ENCODE results near the gene PRKCG. TPM values are rescaled to one million over a fixed set of nuclear protein-coding genes. Genes with fewer than 3 reads are reported as not detected.

PRKCG gene
- total RNA-seq (2021; ENCODE audit: unreplicated experiment): 2.8 TPM
- polyA plus RNA-seq (2012): 1.8 and 2.3 TPM in 2 replicates
- percentile 39 among the genes with signal in this experiment for Bru-seq, nascent RNA
- BruChase-seq, experiment 1, labeled RNA remaining after a 6-hour chase: percentile 40 among the genes with signal in this experiment
- percentile 44 among the genes with signal in this experiment for BruChase-seq, experiment 2, labeled RNA remaining after a 2-hour chase
- long read RNA-seq, partial matches to known transcripts: 1 of 3 reads
- long read RNA-seq, other reads (novel, unspliced or antisense): 2 of 3 reads

DNA sequence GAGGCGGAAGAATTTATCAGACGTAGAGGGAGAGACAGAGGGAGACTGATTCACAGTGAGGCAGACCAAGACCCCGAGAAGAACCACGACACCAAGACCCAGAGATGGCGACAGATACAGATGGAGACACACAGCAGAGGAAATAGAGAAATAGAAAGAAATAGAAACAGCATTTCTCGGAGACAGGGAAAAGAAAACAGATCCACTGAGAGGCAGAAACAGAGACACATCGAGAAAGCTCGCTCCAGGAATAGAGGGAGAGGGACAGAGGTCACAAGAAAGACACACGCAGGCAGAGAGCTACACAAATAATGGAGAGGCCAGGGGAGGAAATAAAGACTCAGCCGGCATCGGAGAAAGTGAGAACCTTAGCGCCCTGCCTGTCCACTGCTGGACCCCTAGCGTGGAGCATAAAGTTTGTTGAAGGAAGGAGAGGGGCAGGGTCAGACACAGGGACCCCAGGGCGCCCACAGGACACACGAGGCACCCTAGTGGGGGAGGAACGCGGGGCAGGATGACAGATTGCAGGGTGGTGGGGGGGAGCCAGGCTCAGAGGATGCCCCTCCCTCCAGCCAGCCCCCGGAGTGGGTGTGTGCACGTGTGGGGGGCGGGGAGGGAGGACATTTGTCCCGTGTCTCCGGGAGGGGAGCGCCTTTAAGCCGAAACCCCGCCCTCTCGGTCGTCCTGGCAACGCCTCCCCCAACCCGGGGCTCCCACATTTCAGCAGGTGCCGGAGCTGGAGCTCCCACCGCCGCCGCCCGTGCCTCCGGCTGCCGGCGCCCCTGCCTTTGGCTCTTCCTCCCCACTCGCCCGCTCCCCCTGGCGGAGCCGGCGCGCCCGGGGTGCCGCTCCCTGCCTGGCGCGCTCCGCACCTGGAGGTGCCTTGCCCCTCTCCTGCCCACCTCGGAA, at the start of gene PRKCG:
TSS of gene PRKCG (plus strand) at position 716 of the 909 bp plus-strand sequence. CDS start 298 bp downstream, outside the sequence.
- intact Hi-C loops (cut with micrococcal nuclease): loop anchor here (1.0 kb wide), 1 partner anchor 28 kb away; no protein-coding TSS in a partner anchor
- Histone ChIP-seq H3K4me3 (replicated peaks in 1 of 2; ENCODE audit: low read depth in 1 of 2, low read length in 2 of 2) (peak within 1 kb of the TSS; percentile 40 to 52), H3K4me1 (ENCODE audit: control insufficient read depth in 1 of 2, insufficient read depth in 2 of 2, low read length in 2 of 2) (peaks cover 21 to 37% of the 10 kb centered on the region in 2 experiments), H3K36me3 (ENCODE audit: control insufficient read depth in 1 of 2, insufficient read depth in 2 of 2, low read length in 2 of 2) (no peaks in the 10 kb centered on the region; a peak in 1 of 4 replicates), H3K79me2 (ENCODE audit: insufficient read depth, low read length) (no peaks in the 10 kb centered on the region), H4K20me1 (ENCODE audit: insufficient read depth) (no peaks in the 10 kb centered on the region), H3K9ac (ENCODE audit: low read length) (peak within 1 kb of the TSS; percentile 49), H3K9me3 (ENCODE audit: control insufficient read depth in 1 of 2, insufficient read depth in 1 of 2, low read depth in 1 of 2, low read length in 2 of 2) (no peaks in the 10 kb centered on the region), H2AFZ (ENCODE audit: low read depth, low read length, poor library complexity, severe bottlenecking) (peak within 1 kb of the TSS; percentile 24), H3K27ac (ENCODE audit: low read depth, low read length) (peak within 1 kb of the TSS; percentile 32; the same call in 1 of the 2 replicates), H3K4me2 (ENCODE audit: low read length) (peak within 1 kb of the TSS; percentile 89), H3K9me2 (ENCODE audit: insufficient read depth) (no peaks in the 10 kb centered on the region), H3K27me3 (ENCODE audit: insufficient read depth, low read length) (no peaks in the 10 kb centered on the region)
- no peak for DNase-seq (ENCODE audit: low read depth, low spot score)
- CTCF ChIA-PET: no interaction called here
- RAD21 ChIA-PET (ENCODE audit: low non-redundant PET in 1 of 2, low total read pairs in 2 of 2, uncharacterized antibody in 2 of 2, unreplicated experiment in 2 of 2): no interaction called here
- BruUV-seq (replicated peaks): no TSS peak
- POLR2A ChIA-PET: interaction anchor here (1.7 to 2.8 kb wide), 2 partner anchors 14 to 98 kb away, joined by 6 to 11 read pairs; partner anchors contain the start of gene MYADM
- TF ChIP-seq RAD21 (IDR thresholded peaks at IDR 0.05; ENCODE audit: low read depth) (peak; percentile 29; the same call in 1 of the 2 replicates), CTCF (IDR thresholded peaks at IDR 0.05 in 2 of 3, conservative IDR thresholded peaks at IDR 0.05 in 1 of 3; ENCODE audit: borderline replicate concordance in 1 of 3, insufficient read depth in 1 of 3, low read depth in 2 of 3, low read length in 2 of 3) (peak in 2 of 3 experiments; percentile 40 to 56; a peak in 4 of 6 replicates), FOSL1 (IDR thresholded peaks at IDR 0.05; ENCODE audit: low read depth) (no peak), YY1 (IDR thresholded peaks at IDR 0.05; ENCODE audit: extremely low read depth, insufficient replicate concordance, low read depth, low read length) (no peak), EZH2phosphoT487 (IDR thresholded peaks at IDR 0.05; ENCODE audit: borderline replicate concordance) (no peak), EGR1 (IDR thresholded peaks at IDR 0.05; ENCODE audit: low read depth) (no peak), POLR2A (IDR thresholded peaks at IDR 0.05; ENCODE audit: borderline replicate concordance, extremely low read depth, insufficient read depth, insufficient read length) (no peak), ATF3 (IDR thresholded peaks at IDR 0.05) (no peak), MAX (IDR thresholded peaks at IDR 0.05) (no peak), TCF7L2 (IDR thresholded peaks at IDR 0.05; ENCODE audit: borderline replicate concordance, extremely low read depth, insufficient read depth, insufficient read length) (no peak), EZH2 (IDR thresholded peaks at IDR 0.05) (no peak), SRF (IDR thresholded peaks at IDR 0.05; ENCODE audit: low read depth) (no peak), ELF1 (IDR thresholded peaks at IDR 0.05; ENCODE audit: borderline replicate concordance, low read depth) (no peak), POLR2AphosphoS5 (IDR thresholded peaks at IDR 0.05; ENCODE audit: low read depth, low read length) (0 out of 2 replicates have a peak, but pooled peaks have one; percentile 51), SIN3A (IDR thresholded peaks at IDR 0.05; ENCODE audit: low read depth) (no peak)
- TF ChIP-seq, protein P1, sequence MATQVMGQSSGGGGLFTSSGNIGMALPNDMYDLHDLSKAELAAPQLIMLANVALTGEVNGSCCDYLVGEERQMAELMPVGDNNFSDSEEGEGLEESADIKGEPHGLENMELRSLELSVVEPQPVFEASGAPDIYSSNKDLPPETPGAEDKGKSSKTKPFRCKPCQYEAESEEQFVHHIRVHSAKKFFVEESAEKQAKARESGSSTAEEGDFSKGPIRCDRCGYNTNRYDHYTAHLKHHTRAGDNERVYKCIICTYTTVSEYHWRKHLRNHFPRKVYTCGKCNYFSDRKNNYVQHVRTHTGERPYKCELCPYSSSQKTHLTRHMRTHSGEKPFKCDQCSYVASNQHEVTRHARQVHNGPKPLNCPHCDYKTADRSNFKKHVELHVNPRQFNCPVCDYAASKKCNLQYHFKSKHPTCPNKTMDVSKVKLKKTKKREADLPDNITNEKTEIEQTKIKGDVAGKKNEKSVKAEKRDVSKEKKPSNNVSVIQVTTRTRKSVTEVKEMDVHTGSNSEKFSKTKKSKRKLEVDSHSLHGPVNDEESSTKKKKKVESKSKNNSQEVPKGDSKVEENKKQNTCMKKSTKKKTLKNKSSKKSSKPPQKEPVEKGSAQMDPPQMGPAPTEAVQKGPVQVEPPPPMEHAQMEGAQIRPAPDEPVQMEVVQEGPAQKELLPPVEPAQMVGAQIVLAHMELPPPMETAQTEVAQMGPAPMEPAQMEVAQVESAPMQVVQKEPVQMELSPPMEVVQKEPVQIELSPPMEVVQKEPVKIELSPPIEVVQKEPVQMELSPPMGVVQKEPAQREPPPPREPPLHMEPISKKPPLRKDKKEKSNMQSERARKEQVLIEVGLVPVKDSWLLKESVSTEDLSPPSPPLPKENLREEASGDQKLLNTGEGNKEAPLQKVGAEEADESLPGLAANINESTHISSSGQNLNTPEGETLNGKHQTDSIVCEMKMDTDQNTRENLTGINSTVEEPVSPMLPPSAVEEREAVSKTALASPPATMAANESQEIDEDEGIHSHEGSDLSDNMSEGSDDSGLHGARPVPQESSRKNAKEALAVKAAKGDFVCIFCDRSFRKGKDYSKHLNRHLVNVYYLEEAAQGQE (IDR thresholded peaks at IDR 0.05; ENCODE audit: low read depth): no peak
- ATAC-seq: peak; percentile 61
